WERI-Rb-1 (cell line): Measurements from ENCODE around the gene PLEK.
A peak's percentile ranks its signal among the peaks of the same experiment; 100 is the strongest.

Experiments used
- DNase-seq: peaks from one replicate; pipeline ENCODE4 v3.0.0-alpha.2; 2020
- H3K27ac ChIP-seq: fragments of 250-450 bp; sonication (Bioruptor Pico); 2 replicates; pipeline ENCODE4 v1.5.1; 2020; ENCODE audit warnings: mild to moderate bottlenecking, moderate library complexity
- H3K27me3 ChIP-seq: fragments of 250-450 bp; sonication (Bioruptor Pico); 2 replicates; pipeline ENCODE4 v1.5.1; 2021; ENCODE audit warnings: mild to moderate bottlenecking, low read depth, moderate library complexity; ENCODE audit not compliant: insufficient read depth, severe bottlenecking
- H3K36me3 ChIP-seq: fragments of 250-450 bp; sonication (Bioruptor Pico); 2 replicates; pipeline ENCODE4 v1.5.1; 2020; ENCODE audit warnings: mild to moderate bottlenecking, moderate library complexity
- H3K4me3 ChIP-seq: 2 replicates; pipeline ENCODE4 v1.5.1; 2011; ENCODE audit warnings: low read depth, mild to moderate bottlenecking, control low read depth, low read length
- H3K9me3 ChIP-seq: fragments of 250-450 bp; sonication (Bioruptor Pico); 2 replicates; pipeline ENCODE4 v1.5.1; 2021; ENCODE audit warnings: mild to moderate bottlenecking, moderate library complexity; ENCODE audit not compliant: severe bottlenecking
- CTCF ChIP-seq: IDR thresholded peaks from 2 replicates; pipeline ENCODE4 v1.5.1; 2011; ENCODE audit warnings: low read depth, mild to moderate bottlenecking, control low read depth, inconsistent platforms, low read length

PLEK gene

GRCh38 chr2:68368654-68369336 is 3.7 kb downstream of the PLEK start:
- no peak overlapping the region for H3K27ac ChIP-seq
- no peaks in the 10 kb centered on the region for H3K9me3 ChIP-seq
- TF ChIP-seq CTCF = no peak
- no peak overlapping the region for H3K4me3 ChIP-seq
- peak; percentile 47 for DNase-seq
- H3K27me3 ChIP-seq = no peaks in the 10 kb centered on the region
- no peaks in the 10 kb centered on the region for H3K36me3 ChIP-seq

GRCh38 chr2:68369337-68369734 is 4.3 kb downstream of the PLEK start:
- Histone ChIP-seq H3K36me3 (no peaks in the 10 kb centered on the region), H3K4me3 (no peak overlapping the region), H3K9me3 (no peaks in the 10 kb centered on the region), H3K27ac (no peak overlapping the region), H3K27me3 (no peaks in the 10 kb centered on the region)
- no peak for TF ChIP-seq CTCF
- no peak for DNase-seq

- H3K9me3 ChIP-seq = no peaks in the 10 kb centered on the region
- TF ChIP-seq CTCF = no peak
- DNase-seq = no peak
- H3K36me3 ChIP-seq = no peaks in the 10 kb centered on the region
- no peak overlapping the region for H3K27ac ChIP-seq
- H3K4me3 ChIP-seq = no peak overlapping the region
- H3K27me3 ChIP-seq = no peaks in the 10 kb centered on the region
Measured at GRCh38 chr2:68371138-68371537, 6.1 kb downstream of the PLEK start.

GRCh38 chr2:68371581-68371980 is 6.5 kb downstream of the PLEK start:
- no peaks in the 10 kb centered on the region for H3K27me3 ChIP-seq
- no peak overlapping the region for H3K27ac ChIP-seq
- no peak for TF ChIP-seq CTCF
- DNase-seq = no peak
- no peaks in the 10 kb centered on the region for H3K36me3 ChIP-seq
- H3K4me3 ChIP-seq = no peak overlapping the region
- H3K9me3 ChIP-seq = no peaks in the 10 kb centered on the region

- H3K27ac ChIP-seq = no peak overlapping the region
- no peak overlapping the region for H3K4me3 ChIP-seq
- no peaks in the 10 kb centered on the region for H3K9me3 ChIP-seq
- TF ChIP-seq CTCF = no peak
- H3K36me3 ChIP-seq = no peaks in the 10 kb centered on the region
- no peak for DNase-seq
- no peaks in the 10 kb centered on the region for H3K27me3 ChIP-seq
Measured at GRCh38 chr2:68372485-68372884, 7.4 kb downstream of the PLEK start.

GRCh38 chr2:68374184-68374583 is 9.1 kb downstream of the PLEK start:
- Histone ChIP-seq H3K27me3 (no peaks in the 10 kb centered on the region), H3K4me3 (no peak overlapping the region), H3K27ac (no peak overlapping the region), H3K36me3 (no peaks in the 10 kb centered on the region), H3K9me3 (no peaks in the 10 kb centered on the region)
- DNase-seq = no peak
- no peak for TF ChIP-seq CTCF
